Left kidney (tissue), 2 donors: Measurements from ENCODE around the gene PTPN2. TPM values are rescaled to one million over a fixed set of nuclear protein-coding genes. Genes with fewer than 3 reads are reported as not detected.
"Not testable (repeated sequence)": the region's sequence is repeated elsewhere in the genome, so short reads cannot be mapped to it uniquely, and the experiment has no call there.

Source experiments
- DNase-seq: peaks from one replicate; pipeline ENCODE4 v3.0.0-alpha.2; 2013
- polyA plus RNA-seq: library from polyadenylated mRNA; unstranded; fragments of 120-200 nt; gene quantifications from one replicate; pipeline ENCODE4 v1.2.1, GENCODE V29; 2013; ENCODE audit not compliant: insufficient read length

Gene PTPN2
- polyA plus RNA-seq, 1 donor: 75.3 TPM

GRCh38 chr18:12776415-12776814 lies 107.6 kb downstream of the PTPN2 start:
- not testable (repeated sequence) for DNase-seq

GRCh38 chr18:12774982-12775381 lies 109.1 kb downstream of the PTPN2 start:
- DNase-seq: no peak

- DNase-seq: no peak
Measured at GRCh38 chr18:12773369-12773768, 110.7 kb downstream of the PTPN2 start.

GRCh38 chr18:12772111-12772510 lies 111.9 kb downstream of the PTPN2 start:
- DNase-seq: no peak

GRCh38 chr18:12770469-12771219 lies 113.4 kb downstream of the PTPN2 start:
- DNase-seq: no peak

- DNase-seq: no peak
Measured at GRCh38 chr18:12769644-12770440, 114.2 kb downstream of the PTPN2 start.

GRCh38 chr18:12769136-12769535 lies 114.9 kb downstream of the PTPN2 start:
- no peak for DNase-seq

- no peak for DNase-seq
Measured at GRCh38 chr18:12768625-12769024, 115.4 kb downstream of the PTPN2 start.

- no peak for DNase-seq
Measured at GRCh38 chr18:12767580-12768155, 116.4 kb downstream of the PTPN2 start.

GRCh38 chr18:12766986-12767433 lies 117.0 kb downstream of the PTPN2 start:
- no peak for DNase-seq

GRCh38 chr18:12765586-12765985 lies 118.5 kb downstream of the PTPN2 start:
- DNase-seq: no peak

GRCh38 chr18:12765126-12765525 lies 118.9 kb downstream of the PTPN2 start:
- no peak for DNase-seq

- not testable (repeated sequence) for DNase-seq
Measured at GRCh38 chr18:12758566-12758965, 125.5 kb downstream of the PTPN2 start.

- not testable (repeated sequence) for DNase-seq
Measured at GRCh38 chr18:12756619-12757239, 127.3 kb downstream of the PTPN2 start.

GRCh38 chr18:12755606-12756005 lies 128.4 kb downstream of the PTPN2 start:
- not testable (repeated sequence) for DNase-seq

GRCh38 chr18:12754511-12754910 lies 129.5 kb downstream of the PTPN2 start:
- DNase-seq: no peak

- no peak for DNase-seq
Measured at GRCh38 chr18:12751891-12752290, 132.1 kb downstream of the PTPN2 start.

- DNase-seq: no peak
Measured at GRCh38 chr18:12751503-12751884, 132.5 kb downstream of the PTPN2 start.

- DNase-seq: no peak
Measured at GRCh38 chr18:12750715-12751502, 133.1 kb downstream of the PTPN2 start.

- DNase-seq: no peak
Measured at GRCh38 chr18:12750076-12750714, 133.8 kb downstream of the PTPN2 start.

- no peak for DNase-seq
Measured at GRCh38 chr18:12749121-12749520, 134.9 kb downstream of the PTPN2 start.
